Measurements from ENCODE around the gene OPTN.
"Not testable (repeated sequence)": the region's sequence is repeated elsewhere in the genome, so short reads cannot be mapped to it uniquely, and the experiment has no call there.

Gene OPTN

DNA sequence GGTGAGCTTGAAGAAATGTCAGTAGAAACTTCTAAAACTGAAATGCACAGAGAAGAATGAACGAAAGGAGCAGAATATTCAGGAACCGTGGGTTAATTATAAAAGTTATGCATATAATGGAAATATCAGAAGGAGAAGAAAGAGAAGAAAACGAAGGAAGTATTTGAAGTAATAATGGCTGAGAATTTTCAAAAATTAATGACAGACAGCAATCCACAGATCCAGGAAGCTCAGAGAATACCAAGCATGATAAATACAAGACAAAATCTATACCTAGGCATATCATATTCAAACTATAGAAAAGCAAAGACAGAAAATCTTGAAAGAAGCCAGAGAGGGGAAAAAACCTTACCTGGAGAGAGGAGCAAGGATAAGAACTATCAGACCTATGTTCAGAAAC is 44.9 kb downstream of the OPTN start:
- no peak for DNase-seq (ENCODE audit: low read depth)
- TF ChIP-seq CTCF (IDR thresholded peaks at IDR 0.05; ENCODE audit: insufficient read depth, low read depth, low read length, missing control alignments) = no peak
- H3K4me3 ChIP-seq (ENCODE audit: low read length) = no peak overlapping the region

DNA sequence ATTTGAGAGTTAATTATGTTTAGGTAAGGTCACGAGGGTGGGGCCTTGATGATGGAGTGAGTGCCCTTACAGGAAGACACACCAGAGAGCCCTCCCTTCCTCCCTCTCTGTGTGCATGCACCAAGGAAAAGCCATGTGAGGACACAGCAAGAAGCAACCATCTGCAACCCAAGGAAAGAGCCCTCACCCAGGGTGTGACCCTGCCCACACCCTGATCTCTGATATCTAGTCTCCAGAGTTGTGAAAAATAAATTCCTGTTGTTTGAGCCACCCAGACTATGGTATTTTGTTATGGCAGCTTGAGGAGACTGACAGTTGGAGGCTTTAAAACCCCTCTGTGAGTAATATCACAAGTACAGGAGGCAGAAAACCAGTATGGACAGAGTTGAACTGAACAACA is 46.4 kb downstream of the OPTN start:
- TF ChIP-seq CTCF (IDR thresholded peaks at IDR 0.05; ENCODE audit: insufficient read depth, low read depth, low read length, missing control alignments) = no peak
- peak; percentile 70 for DNase-seq (ENCODE audit: low read depth)
- H3K4me3 ChIP-seq (ENCODE audit: low read length) = no peak overlapping the region

- no peak for DNase-seq (ENCODE audit: low read depth)
- no peak for TF ChIP-seq CTCF (IDR thresholded peaks at IDR 0.05; ENCODE audit: insufficient read depth, low read depth, low read length, missing control alignments)
- no peak overlapping the region for H3K4me3 ChIP-seq (ENCODE audit: low read length)
Measured at GRCh38 chr10:13147161-13147560, 47.2 kb downstream of the OPTN start.

DNA sequence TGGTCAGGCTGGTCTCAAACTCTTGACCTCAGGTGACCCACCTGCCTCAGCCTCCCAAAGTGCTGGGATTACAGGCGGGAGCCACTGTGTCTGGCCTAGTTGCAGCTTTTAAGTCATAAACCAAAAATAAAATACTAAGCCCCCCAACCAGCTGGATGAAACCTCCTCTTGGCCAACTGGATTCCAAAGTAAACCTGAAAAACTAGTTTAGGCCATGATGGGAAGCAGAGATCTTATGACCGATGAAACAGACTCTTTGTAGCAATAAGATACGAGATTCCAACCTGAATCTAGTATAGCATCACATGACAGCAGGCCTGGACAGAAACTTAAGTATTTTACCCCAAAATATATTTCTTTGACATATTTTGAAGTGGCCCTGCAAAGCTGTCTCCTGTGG is 52.3 kb downstream of the OPTN start:
- TF ChIP-seq CTCF (IDR thresholded peaks at IDR 0.05; ENCODE audit: insufficient read depth, low read depth, low read length, missing control alignments) = no peak
- no peak overlapping the region for H3K4me3 ChIP-seq (ENCODE audit: low read length)
- peak; percentile 40 for DNase-seq (ENCODE audit: low read depth)

DNA sequence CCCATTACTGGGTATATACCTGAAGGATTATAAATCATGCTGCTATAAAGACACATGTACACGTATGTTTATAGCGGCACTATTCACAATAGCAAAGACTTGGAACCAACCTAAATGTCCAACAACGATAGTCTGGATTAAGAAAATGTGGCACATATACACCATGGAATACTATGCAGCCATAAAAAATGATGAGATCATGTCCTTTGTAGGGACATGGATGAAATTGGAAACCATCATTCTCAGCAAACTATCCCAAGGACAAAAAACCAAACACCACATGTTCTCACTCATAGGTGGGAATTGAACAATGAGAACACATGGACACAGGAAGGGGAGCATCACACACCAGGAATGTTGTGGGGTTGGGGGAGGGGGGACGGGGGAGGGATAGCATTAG is 55.9 kb downstream of the OPTN start:
- not testable (repeated sequence) for H3K4me3 ChIP-seq (ENCODE audit: low read length); DNase-seq (ENCODE audit: low read depth)

GRCh38 chr10:13158401-13158800 is 58.4 kb downstream of the OPTN start:
- TF ChIP-seq CTCF (IDR thresholded peaks at IDR 0.05; ENCODE audit: insufficient read depth, low read depth, low read length, missing control alignments) = no peak
- DNase-seq (ENCODE audit: low read depth) = peak; percentile 6
- H3K4me3 ChIP-seq (ENCODE audit: low read length) = peak overlapping the region; percentile 26

- peak; percentile 100 for DNase-seq (ENCODE audit: low read depth)
- H3K4me3 ChIP-seq (ENCODE audit: low read length) = peak within 1 kb of the TSS; percentile 62
- TF ChIP-seq CTCF (IDR thresholded peaks at IDR 0.05; ENCODE audit: insufficient read depth, low read depth, low read length, missing control alignments) = peak; percentile 82
Measured at GRCh38 chr10:13160934-13161856, 61.2 kb downstream of the OPTN start, which contains the start of gene MCM10. Gene MCM10 (plus strand): TSS chr10:13161558. CDS start chr10:13164203, 2,645 bp downstream.
